8988T (cell line): Measurements from ENCODE around the gene KLHL17.
"Not testable (repeated sequence)": the region's sequence is repeated elsewhere in the genome, so short reads cannot be mapped to it uniquely, and the experiment has no call there.

Experiments
- DNase-seq: peaks from one replicate; pipeline ENCODE4 v3.0.0; 2011

Gene KLHL17

DNA sequence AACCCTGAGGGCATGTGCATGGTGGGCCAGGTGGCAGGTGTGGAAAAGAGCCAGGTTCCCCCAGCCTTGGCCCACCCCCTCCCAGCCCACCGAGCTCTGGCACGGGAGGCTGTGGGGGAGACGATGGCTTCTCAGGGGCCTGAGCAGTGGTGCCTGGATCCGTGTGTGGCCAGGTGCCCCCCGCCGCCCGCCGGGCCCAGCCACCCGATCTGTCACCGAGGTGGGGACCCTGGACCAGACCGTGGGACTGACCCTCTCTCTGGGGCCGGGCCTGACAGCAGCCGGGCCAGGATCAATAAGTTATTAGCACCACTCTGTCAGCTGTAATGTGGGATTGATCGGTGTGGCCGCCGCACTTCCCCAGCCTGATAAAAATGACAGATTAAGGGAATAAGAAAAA, 22.9 kb upstream of the KLHL17 start:
- DNase-seq: no peak

DNA sequence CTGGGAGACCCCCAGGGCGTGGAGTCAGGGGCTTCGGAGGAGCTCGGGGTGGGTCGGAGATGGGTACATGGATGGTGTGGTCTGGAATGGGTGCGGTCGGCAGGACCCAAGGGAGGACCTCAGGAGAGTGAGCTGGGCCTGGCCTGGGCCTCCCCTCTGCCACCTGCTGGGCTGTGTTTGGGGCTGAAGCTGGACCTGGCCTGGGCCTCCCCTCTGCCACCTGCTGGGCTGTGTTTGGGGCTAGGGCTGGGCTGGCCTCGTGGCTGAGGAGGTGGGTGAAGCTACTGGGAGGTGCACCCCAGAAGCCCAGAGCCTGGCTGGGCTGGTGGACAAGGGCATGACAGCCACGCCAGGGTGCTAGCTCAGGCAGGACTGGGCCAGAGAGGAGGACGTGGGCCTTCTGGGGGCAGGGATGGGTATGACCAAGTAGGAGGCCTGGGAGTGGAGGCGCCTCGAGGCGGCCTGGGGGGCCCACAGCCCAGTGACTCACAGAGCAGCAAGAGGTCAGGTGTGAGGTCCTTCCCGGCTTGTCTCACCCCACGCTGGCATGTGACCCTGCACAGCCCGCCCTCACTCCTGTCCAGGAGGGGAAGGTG, 22.2 kb upstream of the KLHL17 start:
- peak; percentile 77 for DNase-seq

DNA sequence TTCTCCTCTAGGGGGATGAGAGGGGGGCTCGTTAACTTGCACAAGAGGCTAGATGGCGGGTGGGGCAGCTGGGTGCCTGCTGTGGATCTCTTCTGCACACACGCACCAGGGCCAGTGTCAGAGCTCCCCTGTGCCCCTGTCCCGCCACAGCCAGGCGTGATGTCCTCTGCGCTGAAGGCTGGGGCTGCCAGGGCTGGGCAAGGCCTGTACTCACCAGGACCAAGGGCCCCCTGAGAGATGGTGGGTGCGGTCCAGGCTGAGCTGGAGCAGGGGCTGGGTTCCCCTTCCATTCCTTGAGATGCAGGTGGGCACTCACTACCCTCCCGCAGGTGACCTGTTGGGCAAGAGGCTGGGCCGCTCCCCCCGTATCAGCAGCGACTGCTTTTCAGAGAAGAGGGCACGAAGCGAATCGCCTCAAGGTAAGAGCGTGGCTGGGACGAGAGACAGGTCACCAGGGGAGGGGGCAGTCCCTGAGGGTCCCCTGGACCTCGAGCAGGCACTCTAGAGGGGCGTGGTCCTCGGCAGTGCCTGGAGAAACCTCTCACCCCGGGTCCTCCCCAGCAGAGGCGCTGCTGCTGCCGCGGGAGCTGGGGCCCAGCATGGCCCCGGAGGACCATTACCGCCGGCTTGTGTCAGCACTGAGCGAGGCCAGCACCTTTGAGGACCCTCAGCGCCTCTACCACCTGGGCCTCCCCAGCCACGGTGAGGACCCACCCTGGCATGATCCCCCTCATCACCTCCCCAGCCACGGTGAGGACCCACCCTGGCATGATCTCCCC, 21.5 kb upstream of the KLHL17 start:
- no peak for DNase-seq

DNA sequence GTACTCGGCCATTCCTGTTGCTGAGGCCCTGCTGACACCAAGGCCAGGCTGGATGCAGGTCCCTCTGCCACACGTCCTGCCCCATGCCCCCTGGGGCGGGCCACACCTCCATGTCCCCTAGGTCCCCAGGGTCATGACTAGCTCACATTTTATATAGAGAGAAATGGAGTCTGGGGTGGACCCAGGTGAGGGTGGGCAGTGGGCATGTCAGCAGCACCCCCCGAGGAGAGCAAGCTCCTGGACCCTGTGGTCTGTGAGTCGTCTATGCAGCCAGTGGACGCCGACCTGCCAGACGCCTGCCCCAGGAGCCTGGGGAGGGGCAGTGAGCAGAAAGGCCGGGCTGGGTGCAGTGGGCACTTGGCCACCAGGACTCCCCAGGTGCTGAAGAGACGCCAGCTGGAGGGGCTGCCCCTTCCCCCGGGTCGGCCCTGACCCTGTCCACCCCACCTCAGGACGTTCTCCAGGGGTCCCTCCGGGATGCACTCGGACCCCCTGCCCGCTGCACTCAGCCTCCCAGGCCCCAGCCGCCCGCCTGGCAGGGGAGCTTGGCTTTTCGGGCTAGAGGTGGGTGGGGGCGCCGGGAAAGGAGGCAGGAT, 20.8 kb upstream of the KLHL17 start:
- no peak for DNase-seq

DNA sequence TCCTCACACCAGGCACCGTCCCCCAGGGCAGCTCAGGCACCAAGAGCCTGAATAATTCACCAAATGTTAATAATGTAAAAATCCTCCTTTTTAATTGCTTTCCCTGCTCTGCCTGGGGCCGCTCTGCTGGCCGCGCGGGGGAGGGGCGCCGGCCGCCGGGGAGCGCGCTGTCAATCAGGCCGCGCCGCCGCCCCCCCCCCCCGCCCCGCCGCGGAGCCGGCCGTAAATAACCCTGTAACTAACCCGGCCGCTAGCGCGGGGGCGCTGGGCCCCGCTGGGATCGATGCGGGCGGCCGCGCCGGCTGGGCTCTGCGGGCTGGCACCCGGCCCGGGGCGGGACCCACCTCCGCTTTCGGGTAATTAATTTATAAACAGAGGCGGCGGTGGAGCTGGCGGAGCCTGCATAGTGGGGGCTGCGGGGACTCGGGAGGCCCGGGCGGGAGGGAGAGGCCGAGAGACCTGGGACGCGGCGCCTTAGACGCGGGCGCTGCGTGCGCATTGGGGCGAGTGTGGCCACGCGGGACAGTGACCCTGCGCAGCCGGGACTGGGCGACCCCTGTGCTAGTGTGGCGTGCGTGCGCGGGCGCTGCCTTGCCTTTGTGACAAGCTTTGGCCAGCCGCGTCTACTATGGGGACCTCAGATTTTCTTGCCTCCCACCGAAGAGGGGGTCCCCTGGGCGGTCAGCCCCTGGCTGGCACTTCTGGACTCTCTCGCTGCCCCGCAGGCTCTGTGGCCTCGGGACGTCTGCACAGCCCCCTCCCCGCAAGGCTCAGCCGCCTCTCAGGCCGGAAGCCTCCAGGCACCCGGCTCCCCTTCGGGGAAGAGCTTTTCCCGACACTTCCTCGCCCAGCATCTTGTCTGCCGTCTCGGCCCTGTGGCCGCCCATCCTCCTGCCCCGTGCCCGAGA, 20.0 kb upstream of the KLHL17 start:
- peak; percentile 84 for DNase-seq

DNA sequence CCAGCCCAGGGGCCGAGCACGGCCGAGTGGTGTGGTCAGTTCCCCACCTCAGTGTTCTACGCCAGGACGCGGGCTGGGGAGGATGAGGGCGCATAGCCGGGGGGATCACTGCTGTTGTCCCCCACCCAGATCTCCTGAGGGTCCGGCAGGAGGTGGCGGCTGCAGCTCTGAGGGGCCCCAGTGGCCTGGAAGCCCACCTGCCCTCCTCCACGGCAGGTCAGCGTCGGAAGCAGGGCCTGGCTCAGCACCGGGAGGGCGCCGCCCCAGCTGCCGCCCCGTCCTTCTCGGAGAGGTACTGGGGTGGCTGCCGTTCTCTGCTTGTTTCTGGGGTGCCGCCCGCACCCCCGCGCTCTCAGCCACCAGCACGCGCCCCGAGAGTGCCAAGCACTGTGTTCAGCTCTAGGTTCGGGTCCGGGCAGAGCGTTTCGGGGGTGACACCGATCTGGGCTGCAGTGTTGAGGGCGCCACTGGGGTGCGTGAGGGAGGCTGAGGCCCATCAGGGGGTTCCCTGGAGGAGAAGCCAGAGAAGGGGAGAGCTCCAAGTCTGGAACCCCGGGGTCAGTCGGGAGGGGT, 19.3 kb upstream of the KLHL17 start:
- DNase-seq: no peak

DNA sequence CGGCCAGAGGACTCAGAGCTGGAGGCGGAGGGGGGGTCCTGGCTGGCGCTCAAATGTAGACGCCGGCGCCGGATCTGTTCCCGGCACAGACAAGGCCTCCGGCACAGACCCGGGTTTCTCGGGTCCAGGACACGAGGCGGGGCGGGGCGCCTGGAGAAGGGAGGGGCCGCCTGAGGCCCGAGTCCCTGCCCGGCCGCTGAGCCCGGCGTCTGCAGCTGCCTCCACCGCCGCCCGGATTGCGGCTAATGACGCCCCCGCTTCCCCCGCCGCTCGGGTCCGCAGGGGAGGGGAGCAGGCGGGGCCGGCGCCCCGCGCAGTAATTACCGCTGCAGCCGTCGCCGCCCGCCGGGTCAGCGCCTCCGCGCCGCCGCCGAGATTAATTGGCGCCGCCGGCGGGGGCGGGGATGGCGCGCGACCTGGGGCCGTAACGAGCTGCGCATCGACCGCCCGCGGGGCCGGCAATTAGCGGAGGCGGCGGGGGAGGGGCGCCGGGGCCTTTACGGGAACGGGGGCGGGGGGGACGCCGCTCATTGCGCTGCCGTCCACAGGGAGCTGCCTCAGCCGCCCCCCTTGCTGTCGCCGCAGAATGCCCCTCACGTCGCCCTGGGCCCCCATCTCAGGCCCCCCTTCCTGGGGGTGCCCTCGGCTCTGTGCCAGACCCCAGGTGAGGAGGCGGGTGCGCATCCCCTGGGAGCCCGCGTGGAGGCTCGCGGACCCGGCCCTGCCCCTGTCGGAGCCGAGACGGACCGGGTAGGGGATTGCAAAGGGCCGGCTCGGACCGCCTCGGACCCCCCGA, 18.6 kb upstream of the KLHL17 start:
- DNase-seq: peak; percentile 94

DNA sequence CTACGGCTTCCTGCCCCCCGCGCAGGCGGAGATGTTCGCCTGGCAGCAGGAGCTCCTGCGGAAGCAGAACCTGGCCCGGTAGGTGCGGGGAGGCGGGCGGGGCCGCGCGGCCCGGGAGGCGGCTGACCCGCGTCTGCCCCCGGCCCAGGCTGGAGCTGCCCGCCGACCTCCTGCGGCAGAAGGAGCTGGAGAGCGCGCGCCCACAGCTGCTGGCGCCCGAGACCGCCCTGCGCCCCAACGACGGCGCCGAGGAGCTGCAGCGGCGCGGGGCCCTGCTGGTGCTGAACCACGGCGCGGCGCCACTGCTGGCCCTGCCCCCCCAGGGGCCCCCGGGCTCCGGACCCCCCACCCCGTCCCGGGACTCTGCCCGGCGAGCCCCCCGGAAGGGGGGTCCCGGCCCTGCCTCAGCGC, 18.0 kb upstream of the KLHL17 start:
- DNase-seq: no peak

DNA sequence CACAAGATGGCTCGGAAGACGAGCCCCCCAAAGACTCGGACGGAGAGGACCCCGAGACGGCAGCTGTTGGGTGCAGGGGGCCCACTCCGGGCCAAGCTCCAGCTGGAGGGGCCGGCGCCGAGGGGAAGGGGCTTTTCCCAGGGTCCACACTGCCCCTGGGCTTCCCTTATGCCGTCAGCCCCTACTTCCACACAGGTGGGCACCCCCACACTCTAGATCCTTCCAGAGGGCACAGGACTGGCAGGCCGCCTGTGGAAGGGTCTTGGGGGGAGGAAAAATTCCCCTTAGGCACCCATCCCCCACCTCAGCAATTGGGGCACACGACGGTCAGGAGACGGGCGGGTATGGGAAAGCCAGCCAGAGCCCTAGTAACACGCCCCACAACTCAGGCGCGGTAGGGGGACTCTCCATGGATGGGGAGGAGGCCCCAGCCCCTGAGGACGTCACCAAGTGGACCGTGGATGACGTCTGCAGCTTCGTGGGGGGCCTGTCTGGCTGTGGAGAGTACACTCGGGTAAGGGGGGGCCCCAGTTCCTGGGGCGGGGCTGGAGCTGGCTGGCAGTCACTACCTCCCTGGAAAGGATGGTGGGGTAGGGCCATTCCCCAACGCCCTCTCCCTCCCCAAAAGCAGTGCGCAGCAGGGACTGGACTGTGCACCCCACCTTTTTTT, 17.4 kb upstream of the KLHL17 start:
- DNase-seq: no peak

DNA sequence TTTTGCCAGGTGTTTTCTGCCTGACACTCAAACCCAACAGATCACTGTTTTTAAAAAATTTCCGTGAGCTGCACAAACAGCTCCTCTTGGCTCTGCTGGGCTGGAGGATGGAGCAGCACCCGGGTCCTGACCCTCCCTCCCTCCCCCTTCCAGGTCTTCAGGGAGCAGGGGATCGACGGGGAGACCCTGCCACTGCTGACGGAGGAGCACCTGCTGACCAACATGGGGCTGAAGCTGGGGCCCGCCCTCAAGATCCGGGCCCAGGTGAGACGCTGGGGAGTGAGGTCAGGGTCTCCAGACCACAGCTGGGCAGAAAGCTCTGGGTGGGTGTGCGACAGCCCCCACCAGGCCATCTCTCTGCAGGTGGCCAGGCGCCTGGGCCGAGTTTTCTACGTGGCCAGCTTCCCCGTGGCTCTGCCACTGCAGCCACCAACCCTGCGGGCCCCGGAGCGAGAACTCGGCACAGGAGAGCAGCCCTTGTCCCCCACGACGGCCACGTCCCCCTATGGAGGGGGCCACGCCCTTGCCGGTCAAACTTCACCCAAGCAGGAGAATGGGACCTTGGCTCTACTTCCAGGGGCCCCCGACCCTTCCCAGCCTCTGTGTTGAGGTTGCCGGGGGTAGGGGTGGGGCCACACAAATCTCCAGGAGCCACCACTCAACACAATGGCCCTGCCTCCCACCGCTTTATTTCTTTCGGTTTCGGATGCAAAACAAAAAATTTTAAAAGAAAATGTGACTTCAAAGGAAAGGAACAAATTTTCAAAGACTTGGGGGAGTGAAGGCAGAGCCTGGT, 16.6 kb upstream of the KLHL17 start:
- no peak for DNase-seq

DNA sequence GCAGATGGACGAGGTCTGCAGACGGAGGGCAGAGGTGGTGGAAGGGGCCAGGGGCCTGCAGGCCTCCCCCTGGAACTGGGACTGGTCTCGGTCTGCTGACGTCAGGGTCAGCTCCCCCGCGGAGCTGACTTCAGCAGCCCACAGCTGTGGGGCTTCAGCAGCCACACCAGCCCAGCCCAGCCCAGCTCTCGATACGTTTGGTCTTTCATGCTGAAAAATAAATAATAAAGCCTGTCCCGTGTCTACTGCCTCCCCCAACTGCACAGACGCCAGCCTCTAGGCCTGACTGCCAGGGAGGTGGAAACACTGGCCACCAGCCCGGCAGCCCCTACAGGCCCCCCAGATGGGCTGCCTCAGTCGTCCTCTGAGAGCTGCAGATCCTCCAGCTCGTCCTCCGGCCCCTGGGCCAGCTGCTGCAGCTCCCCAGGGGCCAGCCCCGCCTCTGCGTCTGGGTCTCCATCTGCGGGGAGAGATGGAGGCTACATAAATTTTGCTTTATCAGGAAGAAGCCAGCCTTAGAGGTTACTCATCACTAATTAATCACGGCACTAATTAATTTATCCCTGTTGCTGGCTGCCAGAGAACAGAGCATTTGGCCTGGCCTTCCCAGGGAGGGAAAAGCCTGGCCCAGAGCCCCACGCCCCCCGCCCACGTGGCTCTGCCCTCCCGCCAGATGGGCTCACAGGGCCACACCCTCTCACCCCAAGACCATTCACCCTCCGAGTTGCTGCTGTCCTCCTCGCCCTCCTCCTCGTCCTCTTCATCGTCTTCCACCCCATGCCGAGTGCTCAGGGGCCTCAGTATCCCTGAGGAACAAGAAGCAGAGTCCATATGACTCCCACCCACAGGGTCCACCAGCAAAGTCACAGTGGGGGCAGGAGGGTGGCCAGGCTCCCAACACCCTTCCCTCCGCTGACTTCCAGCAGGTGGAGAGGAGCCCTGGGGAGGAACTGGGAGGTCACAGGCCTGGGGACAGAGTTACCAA, 15.8 kb upstream of the KLHL17 start:
- DNase-seq: no peak

DNA sequence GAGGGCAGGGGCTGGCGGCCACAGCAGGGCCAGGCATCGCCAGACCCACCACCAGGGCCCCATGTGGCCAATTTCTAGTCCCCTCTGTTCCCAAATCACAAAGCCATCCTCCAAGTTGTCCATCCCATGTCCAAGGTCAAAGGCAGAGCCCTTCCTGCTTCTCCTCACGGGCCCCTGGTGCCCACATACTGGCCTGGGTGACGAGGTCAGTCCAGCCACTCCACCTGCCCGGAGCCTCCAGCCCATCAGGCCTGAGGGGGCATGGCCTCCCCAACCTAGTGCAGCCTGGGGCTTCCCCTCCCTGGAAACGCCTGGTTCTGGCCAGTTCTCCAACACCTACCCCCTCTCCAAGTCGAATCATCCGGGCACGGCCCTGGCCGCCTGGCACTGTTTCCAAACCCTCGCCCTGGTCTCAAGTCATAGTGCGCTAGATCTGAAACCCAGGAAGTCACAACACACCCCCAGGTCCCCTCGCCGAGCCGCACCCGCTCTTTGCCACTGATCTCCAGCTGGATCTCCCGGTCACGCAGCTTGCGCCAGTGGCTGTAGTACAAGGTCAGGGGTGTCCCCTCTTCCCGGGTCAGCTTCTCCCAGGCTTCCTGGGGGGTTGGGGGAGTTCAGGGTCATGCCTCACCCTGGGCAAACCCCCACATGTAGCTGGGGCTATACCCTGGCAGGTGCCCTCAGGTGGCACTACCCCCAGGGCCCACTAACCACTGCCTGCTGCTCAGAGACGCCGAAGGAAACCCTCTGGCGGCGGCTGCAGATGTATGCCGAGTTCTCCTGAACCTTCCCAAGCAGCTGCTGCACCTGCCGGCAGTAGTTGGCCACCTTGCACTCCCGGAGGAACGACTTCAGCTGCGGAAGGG, 14.5 kb upstream of the KLHL17 start:
- no peak for DNase-seq

DNA sequence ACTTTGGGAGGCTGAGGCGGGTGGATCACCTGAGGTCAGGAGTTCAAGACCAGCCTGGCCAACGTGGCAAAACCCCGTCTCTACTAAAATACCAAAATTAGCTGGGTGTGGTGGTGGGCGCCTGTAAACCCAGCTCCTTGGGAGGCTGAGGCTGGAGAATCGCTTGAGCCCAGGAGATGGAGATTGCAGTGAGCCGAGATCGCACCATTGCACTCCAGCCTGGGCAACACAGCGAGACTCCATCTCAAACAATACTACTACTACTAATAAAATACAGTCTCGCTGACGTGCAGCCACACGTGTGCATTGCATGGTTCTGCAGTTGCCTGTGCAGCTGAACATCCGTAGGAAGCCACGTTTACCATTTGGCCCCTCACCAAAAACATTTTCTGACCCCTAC, 13.6 kb upstream of the KLHL17 start:
- not testable (repeated sequence) for DNase-seq

DNA sequence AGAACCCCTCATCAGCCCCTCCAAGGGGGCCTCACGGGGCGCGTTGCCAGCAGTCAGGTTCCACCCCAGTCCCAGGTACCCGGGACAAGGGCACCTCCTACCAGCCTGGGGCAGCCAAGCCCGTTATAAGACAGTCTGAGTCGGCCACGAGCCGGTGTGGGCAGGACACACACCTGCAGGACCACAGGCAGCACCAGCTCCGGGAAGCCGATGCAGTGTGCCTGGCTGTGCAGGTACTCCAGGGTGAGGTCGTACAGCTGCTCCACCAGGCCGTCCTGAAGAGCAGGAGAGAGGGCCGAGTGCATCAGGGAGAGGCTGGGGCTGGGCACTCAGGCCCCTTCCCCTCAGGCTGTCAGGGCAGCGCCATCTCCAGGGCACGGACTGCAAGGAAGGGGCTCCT, 12.4 kb upstream of the KLHL17 start:
- DNase-seq: no peak

DNA sequence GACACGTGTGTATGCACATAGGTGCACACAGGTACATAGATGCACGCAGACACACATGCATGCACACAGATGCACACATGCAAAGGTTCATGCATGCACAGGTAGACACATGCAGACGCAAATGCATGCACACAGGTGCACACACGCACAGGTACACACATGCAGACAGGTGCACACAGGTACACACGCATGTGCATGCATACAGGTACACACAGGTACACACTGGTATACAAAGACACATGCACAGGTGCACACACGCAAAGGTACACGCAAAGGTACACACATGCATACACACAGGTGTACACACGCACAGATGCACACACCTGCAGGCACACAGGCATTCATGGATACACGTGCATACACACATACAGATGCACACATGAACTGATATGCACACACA, 10.1 kb upstream of the KLHL17 start:
- DNase-seq: no peak

DNA sequence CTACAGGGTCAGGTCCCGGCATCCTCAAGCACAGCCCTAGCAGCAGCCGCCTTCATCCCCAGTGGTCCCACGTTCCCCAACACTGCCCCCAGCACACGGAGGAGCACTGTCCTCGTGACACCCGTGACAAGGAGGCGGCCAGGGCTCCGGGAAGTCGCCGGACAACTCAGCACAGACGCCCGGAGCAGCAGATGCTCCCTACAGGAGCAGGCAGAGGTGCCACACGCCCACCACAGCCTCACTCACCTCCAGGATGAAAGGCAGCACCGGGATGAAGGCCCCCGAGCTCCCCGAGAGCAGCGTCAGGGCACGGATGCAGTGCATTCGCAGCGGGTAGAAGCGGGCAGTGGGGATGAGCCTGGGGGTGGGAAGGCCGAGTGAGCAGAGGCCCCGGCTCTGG, 9.5 kb upstream of the KLHL17 start:
- no peak for DNase-seq

DNA sequence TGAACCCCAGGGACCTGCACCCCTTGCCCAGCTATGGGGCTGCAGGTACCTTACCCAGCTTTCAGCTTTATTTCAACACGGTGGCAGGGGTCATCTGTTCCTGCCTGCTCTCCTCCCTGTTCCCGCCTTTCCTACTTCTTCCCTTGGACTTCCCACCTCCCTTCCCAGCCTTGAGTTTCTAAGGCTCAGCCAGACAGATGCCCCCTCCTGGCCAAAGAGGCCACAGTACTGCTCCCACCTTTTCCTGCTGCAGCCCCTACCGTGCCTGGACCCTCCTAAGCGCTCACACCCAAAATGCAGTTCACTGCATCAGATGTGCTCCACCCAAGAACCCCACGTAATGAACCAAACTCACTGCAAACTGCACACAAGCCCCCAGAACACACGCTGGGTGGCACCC, 9.0 kb upstream of the KLHL17 start:
- no peak for DNase-seq

DNA sequence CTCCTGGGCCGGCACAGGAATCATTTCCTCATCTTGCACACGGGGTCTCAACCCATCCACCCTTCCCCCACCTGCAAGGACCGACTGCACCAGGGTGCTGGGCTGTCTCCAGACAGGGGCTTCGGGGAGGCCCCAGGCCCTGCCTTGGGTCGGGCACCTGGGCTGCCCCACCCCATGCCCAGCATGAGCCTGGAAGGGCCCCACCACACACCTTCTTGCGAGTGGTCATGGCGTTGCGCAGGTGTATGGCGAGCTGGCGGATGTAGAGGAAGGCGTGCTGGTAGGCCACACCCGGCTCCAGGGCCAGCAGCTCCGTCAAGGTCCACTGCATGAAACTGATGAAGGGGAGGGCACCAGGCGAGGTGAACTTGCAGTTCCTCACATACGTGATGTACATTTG, 8.2 kb upstream of the KLHL17 start:
- no peak for DNase-seq
